ENCODE data around the gene KRT83.

- TF ChIP-seq, protein P1, sequence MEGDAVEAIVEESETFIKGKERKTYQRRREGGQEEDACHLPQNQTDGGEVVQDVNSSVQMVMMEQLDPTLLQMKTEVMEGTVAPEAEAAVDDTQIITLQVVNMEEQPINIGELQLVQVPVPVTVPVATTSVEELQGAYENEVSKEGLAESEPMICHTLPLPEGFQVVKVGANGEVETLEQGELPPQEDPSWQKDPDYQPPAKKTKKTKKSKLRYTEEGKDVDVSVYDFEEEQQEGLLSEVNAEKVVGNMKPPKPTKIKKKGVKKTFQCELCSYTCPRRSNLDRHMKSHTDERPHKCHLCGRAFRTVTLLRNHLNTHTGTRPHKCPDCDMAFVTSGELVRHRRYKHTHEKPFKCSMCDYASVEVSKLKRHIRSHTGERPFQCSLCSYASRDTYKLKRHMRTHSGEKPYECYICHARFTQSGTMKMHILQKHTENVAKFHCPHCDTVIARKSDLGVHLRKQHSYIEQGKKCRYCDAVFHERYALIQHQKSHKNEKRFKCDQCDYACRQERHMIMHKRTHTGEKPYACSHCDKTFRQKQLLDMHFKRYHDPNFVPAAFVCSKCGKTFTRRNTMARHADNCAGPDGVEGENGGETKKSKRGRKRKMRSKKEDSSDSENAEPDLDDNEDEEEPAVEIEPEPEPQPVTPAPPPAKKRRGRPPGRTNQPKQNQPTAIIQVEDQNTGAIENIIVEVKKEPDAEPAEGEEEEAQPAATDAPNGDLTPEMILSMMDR (IDR thresholded peaks at IDR 0.05; ENCODE audit: low read depth, low read length), result no peak
- TF ChIP-seq EZH2phosphoT487 (IDR thresholded peaks at IDR 0.05; ENCODE audit: low read depth), result no peak
Measured at GRCh38 chr12:52284562-52285171, 36.5 kb downstream of the KRT83 start.
